GM20431 (cell line): Measurements from ENCODE around the gene JCHAIN.
"Not testable (repeated sequence)": the region's sequence is repeated elsewhere in the genome, so short reads cannot be mapped to it uniquely, and the experiment has no call there.

Experiments used
- in situ Hi-C: fragments of 300-500 bp; cut with MseI, MboI; formaldehyde crosslinking; loops from one replicate; pipeline ENCODE4 v1.15.0; 2020; ENCODE audit warnings: low sequenced_read_pairs; ENCODE audit not compliant: unreplicated experiment

Gene JCHAIN

GRCh38 chr4:70691661-70692060, 25.4 kb upstream of the JCHAIN start:
- in situ Hi-C loops: no loop called here

- in situ Hi-C loops: no loop called here
Measured at GRCh38 chr4:70688795-70689231, 22.5 kb upstream of the JCHAIN start.

- in situ Hi-C loops: no loop called here
Measured at GRCh38 chr4:70687821-70688794, 21.8 kb upstream of the JCHAIN start, which contains the start of gene UTP3. UTP3 (plus strand) TSS chr4:70688532; CDS start chr4:70688678, 146 bp downstream.

GRCh38 chr4:70687392-70687791, 21.1 kb upstream of the JCHAIN start:
- in situ Hi-C loops: no loop called here

DNA sequence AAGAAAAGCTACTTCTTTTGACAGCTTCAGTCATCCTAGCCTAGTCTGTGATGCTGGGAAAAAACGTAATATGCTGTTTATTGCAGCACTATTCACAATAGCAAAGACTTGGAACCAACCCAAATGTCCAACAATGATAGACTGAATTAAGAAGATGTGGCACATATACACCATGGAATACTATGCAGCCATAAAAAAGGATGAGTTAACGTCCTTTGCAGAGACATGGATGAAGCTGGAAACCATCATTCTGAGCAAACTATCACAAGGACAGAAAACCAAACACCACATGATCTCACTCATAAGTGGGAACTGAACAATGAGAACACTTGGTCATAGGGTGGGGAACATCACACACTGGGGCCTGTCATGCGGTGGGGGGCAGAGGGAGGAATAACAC, 15.8 kb upstream of the JCHAIN start:
- in situ Hi-C loops: not testable (repeated sequence)

DNA sequence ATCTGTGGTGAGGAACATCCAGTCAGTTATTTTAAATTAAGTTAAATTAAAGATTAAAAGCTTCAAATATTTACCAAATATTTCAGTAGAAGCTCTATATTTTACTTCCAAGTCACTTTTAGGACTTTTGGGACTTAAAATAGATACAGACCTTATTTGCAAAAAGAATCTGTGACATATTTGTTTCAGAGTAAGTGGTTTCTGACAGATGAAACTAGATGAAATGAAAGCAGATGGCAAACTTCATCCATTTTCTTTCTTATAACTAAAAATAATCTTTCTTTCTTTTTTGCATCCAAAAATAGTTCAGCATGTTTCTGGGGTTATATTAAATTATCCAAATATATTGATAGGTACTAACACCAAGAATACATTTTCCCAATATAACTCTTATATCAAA, 15.4 kb upstream of the JCHAIN start:
- in situ Hi-C loops: no loop called here

GRCh38 chr4:70680934-70681333, 14.6 kb upstream of the JCHAIN start:
- in situ Hi-C loops: no loop called here

- in situ Hi-C loops: no loop called here
Measured at GRCh38 chr4:70678383-70678999, 12.2 kb upstream of the JCHAIN start.

GRCh38 chr4:70676554-70677090, 10.3 kb upstream of the JCHAIN start:
- in situ Hi-C loops: no loop called here

DNA sequence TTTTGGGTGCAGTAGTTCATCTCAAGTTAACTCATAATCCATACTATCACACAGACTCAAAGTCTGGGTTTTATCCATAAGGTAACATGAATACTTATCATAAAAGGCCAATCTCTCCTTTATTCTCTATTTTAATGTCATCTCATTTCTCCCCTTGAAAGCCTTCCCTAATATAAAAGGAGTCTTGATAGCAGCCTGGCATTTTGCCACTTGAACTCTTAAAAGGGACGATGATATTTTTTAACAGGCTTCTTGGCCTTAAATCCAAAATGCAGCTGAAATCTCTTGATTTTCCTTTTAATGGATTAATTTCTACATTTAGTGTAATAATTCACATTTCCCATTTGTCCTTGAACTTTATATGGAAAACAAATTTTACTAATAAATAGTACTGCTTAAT, 8.4 kb upstream of the JCHAIN start:
- in situ Hi-C loops: no loop called here

GRCh38 chr4:70674191-70674590, 7.9 kb upstream of the JCHAIN start:
- in situ Hi-C loops: no loop called here

DNA sequence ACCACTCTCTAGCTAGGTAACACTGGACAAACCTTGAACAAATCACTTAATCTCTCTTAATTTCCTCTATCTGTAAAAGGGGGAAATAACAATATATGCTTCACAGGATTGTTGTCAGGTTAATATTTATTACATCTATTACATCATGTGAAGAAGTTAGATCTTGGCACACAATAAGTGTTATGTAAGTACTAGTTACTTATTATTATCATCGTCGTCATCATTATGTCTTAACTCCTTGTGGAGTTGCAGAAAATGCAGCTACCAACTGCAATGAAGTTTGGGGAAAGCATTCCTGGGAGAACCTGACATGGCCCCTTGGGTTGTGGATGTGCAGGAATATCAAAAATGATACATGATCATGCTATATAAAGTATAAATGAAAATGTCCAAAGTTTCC, 4.8 kb upstream of the JCHAIN start:
- in situ Hi-C loops: no loop called here

GRCh38 chr4:70670332-70671014, 4.2 kb upstream of the JCHAIN start:
- in situ Hi-C loops: no loop called here

GRCh38 chr4:70667740-70668535, 1.6 kb upstream of the JCHAIN start:
- in situ Hi-C loops: no loop called here

GRCh38 chr4:70661309-70661922, 4.9 kb downstream of the JCHAIN start:
- in situ Hi-C loops: not testable (repeated sequence)

GRCh38 chr4:70660106-70660505, 6.2 kb downstream of the JCHAIN start:
- in situ Hi-C loops: no loop called here

DNA sequence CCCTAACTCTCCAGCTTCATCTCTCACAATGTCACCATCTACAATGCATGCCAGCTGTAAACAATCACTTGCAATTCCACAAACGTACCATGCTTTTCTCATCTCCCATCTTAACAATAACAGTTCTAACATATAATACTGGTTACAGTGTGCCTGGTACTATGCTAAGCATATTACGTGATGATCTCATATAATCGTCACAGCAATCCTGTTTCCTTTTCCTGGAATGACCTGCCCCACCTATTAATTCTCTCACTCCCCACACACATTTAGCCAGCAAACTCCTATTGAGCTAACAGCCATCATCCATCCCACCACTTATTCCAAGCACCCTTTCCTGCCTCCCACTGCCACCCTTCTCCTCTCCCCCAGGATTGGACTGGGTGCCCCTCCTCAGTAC, 7.9 kb downstream of the JCHAIN start:
- in situ Hi-C loops: no loop called here

DNA sequence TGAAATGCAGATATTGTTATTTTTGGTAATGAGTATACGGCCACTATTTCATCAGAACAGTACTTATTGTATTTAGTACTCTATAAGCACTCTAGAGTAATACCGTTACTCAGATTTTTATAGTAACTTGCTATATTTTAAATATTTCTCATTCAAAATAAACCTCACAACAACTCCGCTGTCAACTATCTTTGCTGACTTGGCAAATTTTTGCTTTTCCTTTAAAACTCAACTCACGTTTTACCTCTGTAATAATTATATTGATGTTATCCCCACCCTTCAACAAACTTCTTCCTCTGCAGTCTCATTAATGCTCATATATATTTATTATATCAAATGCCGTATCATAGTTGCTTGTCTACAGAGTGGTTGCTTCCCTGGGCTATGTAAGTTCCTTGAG, 9.0 kb downstream of the JCHAIN start:
- in situ Hi-C loops: no loop called here

DNA sequence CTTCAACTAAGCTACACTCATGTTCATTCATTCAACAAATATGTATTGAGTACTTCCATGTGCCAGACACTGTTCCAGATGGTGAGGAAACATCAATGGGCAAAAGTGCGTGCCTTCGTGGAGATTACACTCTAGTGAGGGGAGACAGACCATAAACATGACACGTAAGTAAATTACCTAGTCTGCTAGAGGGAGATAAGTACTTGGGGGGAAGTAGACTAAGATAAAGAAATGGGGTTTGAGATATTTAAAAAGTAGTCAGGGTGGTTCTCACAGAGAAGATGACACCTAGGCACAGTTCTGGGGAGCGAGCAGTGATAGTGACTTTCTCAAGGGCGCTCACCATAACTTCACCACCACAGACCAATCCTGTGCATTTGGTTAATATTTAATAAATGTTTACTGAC, 11.7 kb downstream of the JCHAIN start:
- in situ Hi-C loops: no loop called here
